A549 treated with RU486 at 1 μM for 4 hours (cell line): ENCODE measurements around the gene ACSL6. TPM values are rescaled to one million over a fixed set of nuclear protein-coding genes. Genes with fewer than 3 reads are reported as not detected.

Experiments used
- total RNA-seq: library from RNA; stranded (reverse); fragments of 200-300 nt; extraction: Qiagen RNA extraction; gene quantifications from 5 replicates; pipeline ENCODE4 v1.2.3, GENCODE V29; 2022; ENCODE audit warnings: low read depth

Gene ACSL6
- 0.16 to 0.24 TPM in 2 of 5 replicates, not detected in the others for total RNA-seq

GRCh38 chr5:132011622-132012343, at the start of gene ACSL6:
TSS of gene ACSL6 (minus strand) at chr5:132011658. CDS start at chr5:132011553, 105 bp downstream.

GRCh38 chr5:132060501-132061161, 49.2 kb upstream of the ACSL6 start, which contains the start of gene IL3:
TSS of gene IL3 (plus strand) at chr5:132060655. CDS start at chr5:132060707, 52 bp downstream.

DNA sequence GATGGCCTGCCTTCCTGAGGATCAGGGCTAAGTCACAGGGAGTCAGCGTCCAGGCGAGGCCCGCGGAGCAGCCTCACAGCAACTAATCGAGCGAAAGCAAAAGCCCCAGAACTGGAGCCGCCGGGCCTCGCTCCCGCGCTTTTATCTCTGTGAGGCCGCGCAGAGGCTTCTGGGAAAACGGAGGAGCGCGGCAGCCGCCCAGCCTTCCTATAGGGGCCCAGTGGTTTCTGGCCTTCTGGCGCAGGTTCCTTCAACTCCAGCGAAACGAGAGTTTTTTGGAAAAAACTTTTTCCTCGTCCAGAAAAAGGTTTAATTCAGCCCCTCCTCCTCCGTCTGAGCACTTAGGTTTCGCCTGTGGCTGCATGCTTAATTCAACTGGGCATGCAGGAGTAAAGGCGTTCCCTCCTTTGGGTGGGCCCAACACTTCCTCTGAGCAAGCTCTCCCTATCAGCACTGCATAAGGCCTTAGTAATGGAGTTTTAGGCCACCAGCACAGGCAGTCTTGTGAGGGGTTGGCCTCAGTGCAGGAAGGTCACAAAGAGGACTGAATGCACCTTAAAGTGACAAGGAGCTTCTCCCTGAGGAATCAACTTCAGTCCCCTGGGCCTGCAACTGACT, 65.8 kb downstream of the ACSL6 start, which contains the start of gene MEIKIN:
Gene MEIKIN (minus strand): TSS at position 113 of the 618 bp plus-strand sequence. CDS start 158 bp downstream, outside the sequence.

Other genes starting within 250 kb of the ACSL6 start
- 8.1 to 12.5 TPM (median 11.7 TPM) in 5 replicates for gene FNIP1, start 214.6 kb downstream of the ACSL6 start, total RNA-seq
- not detected in 5 replicates for gene MEIKIN, start 66.0 kb downstream of the ACSL6 start, total RNA-seq
- gene IL3, start 49.0 kb upstream of the ACSL6 start, total RNA-seq = not detected in 5 replicates
- gene CSF2, start 62.1 kb upstream of the ACSL6 start, total RNA-seq = 0.27 to 0.79 TPM (median 0.50 TPM) in 5 replicates
- gene P4HA2, start 216.2 kb upstream of the ACSL6 start, total RNA-seq = 36.0 to 46.4 TPM (median 42.2 TPM) in 5 replicates
- 0.12 to 0.49 TPM (median 0.37 TPM) in 4 of 5 replicates, not detected in the other for gene PDLIM4, start 246.0 kb upstream of the ACSL6 start, total RNA-seq